HG03045 (cell line): Measurements from ENCODE around the gene TGFBR2.
"Not testable (repeated sequence)": the region's sequence is repeated elsewhere in the genome, so short reads cannot be mapped to it uniquely, and the experiment has no call there.

Source experiments
- ATAC-seq: cut with Tn5 transposase; IDR thresholded peaks from one replicate; pipeline ENCODE4 v1.9.1; 2021; ENCODE audit warnings: mild to moderate bottlenecking, moderate library complexity; ENCODE audit not compliant: unreplicated experiment

Gene TGFBR2

GRCh38 chr3:30617653-30618052 lies 11.3 kb downstream of the TGFBR2 start:
- ATAC-seq: no peak

- no peak for ATAC-seq
These were observed 12.1 kb downstream of the TGFBR2 start for GRCh38 chr3:30618526-30618925.

- ATAC-seq: no peak
These were observed 12.9 kb downstream of the TGFBR2 start for GRCh38 chr3:30619318-30619717.

DNA sequence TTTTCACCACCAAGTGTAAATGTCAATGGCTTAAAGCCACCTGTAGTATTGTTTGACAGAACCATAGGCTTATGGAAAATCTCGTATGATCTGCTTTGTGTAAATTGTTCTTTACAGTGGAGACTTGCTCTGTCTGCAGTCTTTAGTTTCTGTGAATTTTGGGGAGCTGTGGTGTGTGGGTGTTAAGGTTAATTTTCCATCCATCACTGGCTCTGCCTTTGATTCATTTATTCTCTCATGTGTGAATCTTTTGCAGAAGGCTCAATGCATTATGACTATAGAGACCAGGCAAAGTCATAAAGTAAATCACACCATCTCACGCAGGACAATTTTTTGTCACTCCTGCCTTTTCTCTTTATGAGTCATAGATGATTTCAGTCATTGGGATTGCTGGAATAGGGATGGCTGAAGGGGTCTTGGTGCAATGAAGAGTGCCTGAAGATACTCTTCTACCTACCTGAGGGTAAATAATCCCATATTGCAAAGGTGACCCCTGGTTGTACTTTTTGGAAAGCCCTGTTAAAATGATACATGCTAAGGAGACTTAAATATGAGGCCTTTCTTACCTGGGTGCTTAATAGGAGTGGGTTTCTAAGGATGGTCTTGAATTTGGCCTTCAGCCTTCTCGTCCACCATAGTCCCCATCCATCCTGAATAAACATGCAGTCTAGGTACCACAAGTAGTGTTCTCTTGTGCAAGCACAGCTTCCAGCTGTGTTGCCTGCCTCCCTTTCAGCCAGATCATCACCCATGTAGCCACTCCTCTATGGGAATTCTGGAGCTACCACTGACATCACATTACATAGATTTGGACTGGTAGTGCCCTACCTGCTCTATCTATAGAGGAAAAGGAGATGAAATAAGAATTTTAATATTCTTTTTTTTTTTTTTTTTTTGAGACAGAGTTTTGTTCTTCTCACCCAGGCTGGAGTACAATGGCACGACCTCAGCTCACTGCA lies 14.3 kb downstream of the TGFBR2 start:
- ATAC-seq: no peak

GRCh38 chr3:30621576-30621975 lies 15.2 kb downstream of the TGFBR2 start:
- ATAC-seq: no peak

DNA sequence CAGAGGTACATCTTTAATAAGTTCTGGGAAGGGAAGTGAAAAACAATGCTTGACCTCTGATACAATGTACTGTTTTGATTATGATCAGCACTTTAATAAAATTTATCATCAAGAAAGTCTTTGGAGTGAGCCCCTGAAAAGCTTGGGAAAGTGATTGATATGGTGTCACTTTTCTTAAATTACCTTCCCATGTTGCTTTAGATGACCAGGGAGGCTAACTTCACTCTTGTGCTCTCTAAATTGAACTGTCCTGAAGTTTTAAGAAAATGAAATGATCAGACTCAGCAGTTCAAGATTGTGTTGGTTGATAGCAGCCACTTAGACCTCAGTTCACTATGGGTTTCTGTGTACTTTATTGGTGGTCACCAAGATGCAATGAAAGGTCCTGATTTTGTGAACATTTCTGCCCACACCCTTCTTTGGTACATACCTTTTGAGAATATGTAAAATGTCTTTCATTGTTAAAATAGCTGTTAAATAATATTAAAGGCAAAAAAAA lies 15.7 kb downstream of the TGFBR2 start:
- ATAC-seq: no peak

DNA sequence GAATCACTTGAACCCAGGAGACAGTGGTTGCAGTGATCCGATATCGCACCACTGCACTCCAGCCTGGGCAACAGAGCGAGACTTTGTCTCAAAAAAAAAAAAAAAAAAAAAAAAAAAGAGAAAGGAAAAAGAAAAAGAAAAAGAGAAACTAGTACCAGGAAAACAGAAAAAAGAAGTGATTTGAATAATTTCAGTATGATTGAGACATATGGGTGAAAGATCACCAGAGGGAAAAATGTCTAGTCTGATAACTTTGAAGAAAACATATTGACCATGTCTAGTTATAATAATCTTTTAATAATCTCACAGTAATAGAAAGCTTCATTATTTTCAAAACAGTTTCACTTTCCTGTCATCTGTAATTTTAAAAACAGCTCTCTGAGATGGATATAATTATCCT lies 16.4 kb downstream of the TGFBR2 start:
- no peak for ATAC-seq

DNA sequence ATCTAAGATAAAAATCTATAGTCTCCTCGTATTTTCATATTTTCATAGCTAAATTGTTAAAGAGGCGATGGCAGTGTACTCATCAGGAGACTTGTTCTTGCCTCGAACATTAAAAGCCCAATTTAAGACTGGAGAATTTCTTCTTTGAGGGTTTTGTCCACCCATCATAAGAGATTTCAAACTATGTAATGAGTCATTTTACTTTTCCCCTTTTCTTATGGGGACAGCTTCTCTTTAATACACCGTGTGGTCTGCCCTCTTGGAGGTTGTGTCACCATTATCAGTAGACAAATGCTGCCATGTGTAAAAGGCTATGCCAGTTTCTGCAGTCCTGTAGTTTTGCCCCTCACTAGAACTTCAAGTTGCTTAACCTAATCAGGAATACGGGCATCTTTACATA lies 16.9 kb downstream of the TGFBR2 start:
- ATAC-seq: no peak

GRCh38 chr3:30624480-30624879 lies 18.1 kb downstream of the TGFBR2 start:
- ATAC-seq: not testable (repeated sequence)

DNA sequence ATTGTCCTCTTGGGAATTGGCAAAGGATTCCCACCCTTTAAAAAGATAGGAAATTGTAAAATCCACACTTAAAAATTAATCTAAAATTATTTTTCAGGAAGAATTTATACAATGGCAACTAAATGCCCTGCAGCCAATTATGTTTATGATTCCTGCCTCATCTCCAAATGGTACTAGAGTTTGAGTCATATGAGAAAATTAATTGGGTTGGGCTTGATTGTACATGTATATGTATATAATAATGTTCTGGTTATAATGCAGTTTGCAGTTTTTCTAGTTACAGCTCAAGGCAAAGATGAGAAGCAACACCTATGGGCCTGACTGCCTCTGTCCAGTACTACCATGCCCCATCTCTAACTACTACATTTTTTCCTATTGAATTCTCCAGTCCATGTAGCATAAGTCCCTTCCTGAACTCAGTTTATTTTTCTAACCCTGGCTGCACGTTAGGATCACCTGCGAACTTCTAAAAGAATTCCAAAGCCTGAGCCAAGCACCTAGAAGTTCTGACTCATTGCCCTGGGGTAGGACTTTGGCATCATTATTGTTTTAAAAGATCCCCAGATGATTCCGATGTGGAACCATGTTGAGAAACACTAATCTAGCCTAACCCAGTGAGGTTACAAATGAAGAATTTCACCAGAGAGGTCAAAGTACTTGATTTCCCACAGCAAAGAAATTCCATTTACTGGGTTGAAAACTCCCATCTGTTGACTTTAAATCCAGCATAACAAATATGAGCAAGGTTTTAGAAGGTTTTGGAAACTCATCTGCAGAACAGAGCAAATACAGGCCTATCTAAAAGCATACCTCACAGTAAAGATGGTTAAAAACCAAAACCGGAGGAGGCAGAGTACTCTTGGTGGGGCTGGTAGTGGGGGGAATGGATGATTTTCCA lies 19.4 kb downstream of the TGFBR2 start:
- no peak for ATAC-seq

DNA sequence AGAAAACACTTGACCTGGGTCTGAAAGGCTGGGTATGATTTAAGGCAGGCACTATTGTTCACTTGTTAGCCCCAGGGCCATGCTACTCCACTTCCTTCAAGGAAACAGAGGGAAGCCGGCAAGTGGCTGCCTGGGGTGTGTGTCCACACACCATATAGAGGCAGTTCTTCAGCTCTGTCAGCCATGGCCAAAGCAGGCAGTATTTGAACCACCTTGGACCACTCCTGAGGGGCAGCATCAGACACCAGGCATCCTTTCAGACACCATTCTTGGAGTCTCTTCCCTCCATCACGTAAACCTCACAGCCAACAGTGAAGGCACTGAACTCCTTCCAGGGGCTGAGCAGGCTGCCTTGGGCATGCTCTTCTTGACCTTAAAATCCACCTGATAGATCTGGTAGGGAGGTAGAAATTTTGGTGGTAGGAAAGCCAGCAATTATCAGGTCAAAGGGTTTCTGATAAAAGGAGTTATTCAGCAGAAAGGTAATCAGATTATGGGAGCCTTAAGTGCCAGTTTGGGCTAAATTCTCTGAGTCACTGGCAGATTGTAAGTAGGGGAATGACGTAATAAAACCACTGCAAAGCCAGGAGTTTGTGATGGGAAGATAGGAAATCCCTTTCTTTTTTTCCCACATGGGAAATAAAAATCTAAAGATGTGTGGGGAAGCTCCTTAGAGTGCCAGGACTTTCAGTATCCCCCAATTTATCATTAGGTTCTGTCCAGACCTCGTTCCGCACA lies 20.2 kb downstream of the TGFBR2 start:
- ATAC-seq: no peak

- no peak for ATAC-seq
These were observed 22.0 kb downstream of the TGFBR2 start for GRCh38 chr3:30628205-30628900.

GRCh38 chr3:30628901-30629590 lies 22.6 kb downstream of the TGFBR2 start:
- ATAC-seq: no peak

GRCh38 chr3:30629746-30630145 lies 23.3 kb downstream of the TGFBR2 start:
- ATAC-seq: no peak

GRCh38 chr3:30630238-30631030 lies 24.0 kb downstream of the TGFBR2 start:
- ATAC-seq: no peak

DNA sequence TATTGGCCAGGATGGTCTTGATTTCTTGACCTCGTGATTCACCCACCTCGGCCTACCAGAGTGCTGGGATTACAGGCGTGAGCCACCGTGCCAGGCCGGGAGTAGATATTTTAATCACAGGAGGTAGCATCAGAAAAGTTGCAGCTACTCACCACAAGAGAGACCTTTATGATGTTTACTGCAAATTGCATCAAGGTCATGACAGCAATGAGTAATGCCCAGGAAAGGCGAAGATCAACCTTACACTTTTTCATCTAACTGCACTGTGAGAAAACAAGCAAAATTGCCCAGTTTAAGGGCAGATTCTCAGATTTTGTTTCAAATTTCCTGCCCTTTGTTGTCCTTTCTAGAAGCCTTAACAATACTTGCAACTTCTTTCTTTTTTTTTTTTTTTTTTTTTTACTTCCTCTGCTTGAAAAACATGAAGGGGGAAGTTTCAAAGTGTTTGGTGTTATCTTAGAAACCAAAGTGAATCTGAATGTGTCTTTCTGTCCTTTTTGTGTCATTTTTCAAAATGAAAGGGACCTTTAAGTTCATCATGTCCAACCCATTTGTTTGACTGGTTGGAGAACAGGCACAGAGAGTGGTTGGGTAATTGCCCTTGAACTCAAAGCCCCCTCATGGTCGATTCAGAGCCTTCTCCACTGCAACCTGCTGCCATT lies 25.0 kb downstream of the TGFBR2 start:
- ATAC-seq: no peak

- ATAC-seq: no peak
These were observed 25.7 kb downstream of the TGFBR2 start for GRCh38 chr3:30632065-30632464.

DNA sequence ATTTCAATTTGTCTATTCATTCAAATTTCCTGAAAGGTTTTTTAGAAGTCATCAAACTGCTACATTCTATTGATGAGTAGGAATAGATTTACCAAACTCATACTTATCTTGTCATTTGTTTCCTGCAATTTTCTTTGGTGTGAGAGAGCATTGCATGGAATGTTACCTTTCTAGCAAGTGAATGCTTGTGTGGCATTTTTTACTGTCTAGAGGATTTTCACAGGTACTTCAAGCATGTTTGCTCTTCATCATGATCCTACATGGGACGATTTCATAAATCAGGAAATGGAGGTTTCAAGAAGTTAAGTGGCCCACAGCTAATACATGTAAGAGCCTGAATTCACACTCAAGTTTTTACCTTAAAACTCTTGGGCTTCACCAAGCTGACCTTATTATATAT lies 26.1 kb downstream of the TGFBR2 start:
- ATAC-seq: no peak
